ENCODE results near the gene SH3BP1.
"Not testable (repeated sequence)": the region's sequence is repeated elsewhere in the genome, so short reads cannot be mapped to it uniquely, and the experiment has no call there.

Gene SH3BP1

GRCh38 chr22:37639070-37639760 is at the start of gene SH3BP1:
Gene SH3BP1, plus strand, starts transcription at chr22:37639669. Its CDS starts 119 bp downstream, at chr22:37639788.
- DNase-seq = peak; percentile 58

GRCh38 chr22:37591081-37591480 is 48.4 kb upstream of the SH3BP1 start:
- DNase-seq = not testable (repeated sequence)

- no peak for DNase-seq
Observed at GRCh38 chr22:37591823-37592404, 47.6 kb upstream of the SH3BP1 start.

- DNase-seq = no peak
Observed at GRCh38 chr22:37594237-37594636, 45.2 kb upstream of the SH3BP1 start.

GRCh38 chr22:37599153-37599552 is 40.3 kb upstream of the SH3BP1 start:
- DNase-seq = no peak

GRCh38 chr22:37601203-37601539 is 38.3 kb upstream of the SH3BP1 start:
- no peak for DNase-seq

GRCh38 chr22:37601540-37602442 is 37.7 kb upstream of the SH3BP1 start:
- DNase-seq = peak; percentile 52

GRCh38 chr22:37602546-37603277 is 36.8 kb upstream of the SH3BP1 start:
- DNase-seq = not testable (repeated sequence)

- no peak for DNase-seq
Observed at GRCh38 chr22:37604074-37604473, 35.4 kb upstream of the SH3BP1 start.

- no peak for DNase-seq
Observed at GRCh38 chr22:37604875-37605274, 34.6 kb upstream of the SH3BP1 start.

GRCh38 chr22:37607010-37607934 is 32.2 kb upstream of the SH3BP1 start:
- peak; percentile 87 for DNase-seq

- no peak for DNase-seq
Observed at GRCh38 chr22:37607935-37608476, 31.5 kb upstream of the SH3BP1 start.

- DNase-seq = peak; percentile 96
Observed at GRCh38 chr22:37608477-37609239, 30.8 kb upstream of the SH3BP1 start, which contains the start of gene GGA1. Gene GGA1, plus strand, starts transcription at chr22:37608834. Its CDS starts 27 bp downstream, at chr22:37608861.

- no peak for DNase-seq
Observed at GRCh38 chr22:37609240-37610152, 30.0 kb upstream of the SH3BP1 start.

- not testable (repeated sequence) for DNase-seq
Observed at GRCh38 chr22:37610153-37610475, 29.4 kb upstream of the SH3BP1 start.

GRCh38 chr22:37610480-37611129 is 28.9 kb upstream of the SH3BP1 start:
- DNase-seq = no peak

- no peak for DNase-seq
Observed at GRCh38 chr22:37611207-37611606, 28.3 kb upstream of the SH3BP1 start.

- no peak for DNase-seq
Observed at GRCh38 chr22:37616201-37617083, 23.0 kb upstream of the SH3BP1 start.
